HG03558 (cell line): ENCODE results near the gene GOLPH3.
"Not testable (repeated sequence)": the region's sequence is repeated elsewhere in the genome, so short reads cannot be mapped to it uniquely, and the experiment has no call there.

Source experiments
- ATAC-seq: cut with Tn5 transposase; IDR thresholded peaks from one replicate; pipeline ENCODE4 v1.9.1; 2021; ENCODE audit warnings: moderate number of reproducible peaks; ENCODE audit not compliant: unreplicated experiment; ENCODE audit errors: extremely low read depth

GOLPH3 gene

DNA sequence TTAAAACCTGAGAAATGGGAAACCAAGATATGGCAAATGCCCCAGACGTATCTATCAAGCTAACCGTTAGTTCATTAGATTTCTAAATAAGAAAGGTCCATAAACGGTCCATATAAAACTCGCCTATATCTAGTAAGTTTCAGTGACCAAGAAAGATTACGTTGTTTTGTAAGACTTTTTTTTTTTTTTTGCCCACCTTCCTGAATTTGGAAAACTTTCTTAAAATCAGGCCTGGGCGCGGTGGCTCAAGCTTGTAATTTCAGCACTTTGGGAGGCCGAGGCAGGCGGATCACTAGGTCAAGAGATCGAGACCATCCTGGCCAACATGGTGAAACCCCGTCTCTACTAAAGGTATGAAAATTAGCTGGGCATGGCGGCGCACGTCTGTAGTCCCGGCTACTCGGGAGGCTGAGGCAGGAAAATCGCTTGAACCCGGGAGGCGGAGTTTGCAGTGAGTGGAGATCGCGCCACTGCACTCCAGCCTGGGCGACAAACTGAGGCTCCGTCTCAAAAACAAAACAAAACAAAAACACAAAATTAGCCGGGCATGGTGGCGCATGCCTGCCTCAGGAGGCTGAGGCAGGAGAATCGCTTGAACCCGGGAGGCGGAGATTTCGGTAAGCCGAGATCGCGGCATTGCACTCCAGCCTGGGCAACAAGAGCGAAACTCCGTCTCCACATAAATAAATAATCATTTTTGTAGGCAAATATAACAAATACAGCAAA lies 1.8 kb downstream of the GOLPH3 start:
- ATAC-seq, result not testable (repeated sequence)

DNA sequence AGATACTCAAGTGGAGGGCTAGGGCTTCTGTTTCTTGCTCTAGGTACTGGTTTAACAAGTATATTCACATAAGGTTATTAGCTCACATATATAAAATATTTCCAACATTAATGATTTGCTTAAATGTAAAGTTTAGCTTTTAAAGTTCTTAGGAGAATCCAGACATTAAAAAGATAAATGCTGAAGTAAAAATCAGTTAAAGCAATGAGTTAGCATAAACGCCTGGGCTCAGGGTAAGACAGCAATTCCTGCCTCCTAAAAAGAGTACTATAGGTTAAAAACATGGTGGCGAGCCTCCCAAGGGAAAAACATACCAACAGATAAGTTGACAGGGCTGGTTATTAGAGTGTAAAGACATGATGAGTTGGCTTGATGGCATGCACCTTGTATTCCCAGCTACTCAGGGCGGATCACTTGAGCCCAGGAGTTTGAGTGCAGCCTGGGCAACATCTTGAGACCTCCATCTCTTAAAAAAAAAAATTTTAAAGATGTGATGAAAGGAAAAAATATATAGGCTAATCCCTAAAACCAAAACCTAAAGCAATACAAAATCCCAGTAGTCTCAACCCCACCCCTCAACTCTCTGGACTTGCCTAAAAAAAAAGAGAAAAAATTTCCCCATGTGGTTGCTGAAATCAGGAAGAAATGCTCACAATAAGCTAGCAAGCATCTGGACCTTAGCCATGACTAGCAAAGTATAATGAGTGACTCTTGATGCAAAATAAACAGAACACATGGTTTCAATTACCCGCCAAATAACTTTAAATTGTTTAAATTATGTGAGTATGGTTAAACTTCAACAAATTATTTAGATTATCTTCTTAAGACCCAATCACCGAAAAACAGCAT lies 3.6 kb downstream of the GOLPH3 start:
- no peak for ATAC-seq

DNA sequence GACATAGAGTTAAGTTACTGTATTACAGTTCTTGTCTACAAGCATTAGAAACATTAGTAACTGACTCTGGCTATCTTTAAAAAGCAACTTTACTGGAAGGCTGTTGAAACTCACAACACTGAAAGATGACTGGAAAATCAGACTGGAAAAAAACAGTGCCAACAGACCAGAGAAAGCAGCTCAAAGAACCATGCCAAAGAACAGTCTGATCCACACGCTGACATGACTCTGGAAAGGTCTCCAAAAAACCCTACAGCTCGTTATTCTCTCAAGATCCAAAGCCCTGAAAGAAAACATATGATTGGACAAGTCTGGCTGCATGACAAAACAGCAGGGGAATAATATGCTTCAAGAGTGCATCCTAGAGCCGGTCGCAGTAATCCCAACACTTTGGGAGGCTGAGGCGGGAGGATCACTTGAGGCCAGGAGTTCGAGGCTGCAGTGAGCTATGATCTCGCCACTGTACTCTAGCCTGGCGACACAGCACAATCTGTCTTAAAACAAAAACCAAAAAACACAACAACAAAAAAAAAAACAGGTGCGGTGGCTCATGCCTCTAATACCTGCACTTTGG lies 5.6 kb downstream of the GOLPH3 start:
- no peak for ATAC-seq

DNA sequence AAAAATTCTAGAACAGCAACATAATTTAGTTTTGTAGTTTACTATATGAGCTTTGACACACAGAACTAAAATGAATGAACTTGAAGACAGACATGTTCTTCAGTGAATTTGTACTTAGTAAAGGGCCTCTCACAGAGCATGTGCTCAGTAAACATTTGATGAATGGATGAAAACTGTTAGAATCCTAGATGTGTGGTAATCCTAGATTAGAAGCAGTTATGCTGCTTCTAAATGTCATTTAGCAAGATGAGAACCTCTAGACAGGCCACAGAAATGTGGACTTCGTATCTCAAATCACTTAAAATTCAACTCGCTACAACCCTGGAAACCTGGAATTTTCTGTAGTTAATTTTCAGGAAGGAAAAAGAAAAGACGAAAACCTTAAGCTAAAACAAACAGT lies 8.5 kb downstream of the GOLPH3 start:
- ATAC-seq, result no peak

DNA sequence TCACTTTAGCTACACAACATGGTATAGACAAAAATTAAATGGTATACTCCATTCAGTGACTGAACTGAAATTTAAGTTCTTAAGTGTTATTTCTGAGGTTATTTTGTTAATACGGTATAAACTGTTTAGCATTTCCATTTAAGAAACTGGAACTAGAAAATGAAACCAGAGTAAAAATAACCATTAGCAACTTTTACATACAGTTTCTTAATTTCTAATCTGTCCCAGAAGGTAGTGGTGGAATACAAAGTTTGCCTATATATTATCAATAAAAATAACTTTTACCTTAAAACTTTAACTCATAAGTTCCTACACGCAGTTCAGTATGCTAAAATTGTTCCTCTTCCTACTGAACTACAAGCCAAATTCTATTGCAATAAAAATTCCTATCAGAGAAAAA lies 10.3 kb downstream of the GOLPH3 start:
- no peak for ATAC-seq

DNA sequence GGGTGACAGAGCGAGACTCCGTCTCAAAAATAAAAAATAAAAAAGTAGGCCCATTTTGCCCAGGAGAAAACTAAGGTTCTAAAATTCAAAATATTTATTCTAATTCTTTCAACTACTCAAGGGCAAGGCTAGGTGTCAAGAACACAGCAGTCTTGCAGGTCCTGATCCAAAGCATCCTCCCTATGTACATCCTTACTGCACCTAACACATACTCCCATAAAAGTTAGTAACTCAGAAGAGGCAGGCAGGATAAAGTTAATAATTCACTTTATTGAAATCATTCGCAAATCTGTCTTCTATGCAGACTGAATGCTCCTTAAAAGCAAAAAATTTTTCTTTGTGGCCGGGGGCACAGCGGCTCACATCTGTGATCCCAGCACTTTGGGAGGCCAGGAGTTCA lies 11.1 kb downstream of the GOLPH3 start:
- no peak for ATAC-seq

DNA sequence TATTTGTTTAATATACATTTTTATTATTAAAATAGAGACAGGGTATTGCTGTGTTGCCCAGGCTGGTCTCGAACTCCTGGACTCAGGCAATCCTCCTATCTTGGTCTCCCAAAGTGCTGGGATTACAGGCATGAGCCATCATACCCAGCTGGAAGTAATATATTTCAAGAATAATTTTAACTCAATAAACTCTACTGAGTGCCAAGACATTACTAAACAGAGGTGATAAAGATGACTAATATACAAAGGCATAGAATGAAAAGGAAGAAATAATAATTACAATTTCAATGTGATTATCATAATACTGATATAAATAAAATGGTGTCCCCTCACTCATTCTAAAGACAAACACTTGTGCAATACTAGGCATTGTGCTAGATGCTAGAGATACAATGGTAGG lies 13.9 kb downstream of the GOLPH3 start:
- no peak for ATAC-seq

DNA sequence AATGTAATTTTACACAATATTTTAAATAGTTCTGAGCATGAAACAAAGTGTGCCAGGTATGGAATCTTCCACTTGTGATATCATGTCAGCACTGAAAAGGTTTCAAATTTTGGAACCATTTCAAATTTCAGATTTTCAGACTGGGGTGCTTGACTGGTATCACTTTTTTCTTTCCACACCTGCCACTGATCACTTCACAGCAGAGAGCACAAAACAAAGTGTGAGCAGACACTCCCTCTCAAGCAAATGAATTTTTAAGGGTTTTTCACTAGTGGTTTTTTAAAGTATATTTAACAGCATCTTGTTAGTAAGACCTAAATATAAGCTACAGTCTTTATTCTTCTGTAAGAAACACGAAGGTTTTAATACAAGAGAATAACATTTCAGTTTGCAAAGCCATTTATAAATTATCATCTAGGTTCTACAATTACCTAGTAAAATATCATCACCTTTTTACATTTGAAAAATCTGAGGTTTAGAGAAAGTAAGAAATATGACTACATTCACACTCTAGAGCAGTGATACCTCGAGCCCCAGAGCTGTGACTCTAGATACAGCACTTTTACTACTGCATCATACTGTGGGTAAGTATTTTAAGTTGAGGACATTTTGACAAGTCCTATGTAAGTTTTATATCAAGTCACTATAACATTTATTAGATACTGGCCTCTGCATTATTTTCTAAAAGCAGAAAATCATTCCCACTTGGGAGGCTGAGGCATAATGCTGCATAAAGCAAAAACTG lies 14.6 kb downstream of the GOLPH3 start:
- no peak for ATAC-seq

DNA sequence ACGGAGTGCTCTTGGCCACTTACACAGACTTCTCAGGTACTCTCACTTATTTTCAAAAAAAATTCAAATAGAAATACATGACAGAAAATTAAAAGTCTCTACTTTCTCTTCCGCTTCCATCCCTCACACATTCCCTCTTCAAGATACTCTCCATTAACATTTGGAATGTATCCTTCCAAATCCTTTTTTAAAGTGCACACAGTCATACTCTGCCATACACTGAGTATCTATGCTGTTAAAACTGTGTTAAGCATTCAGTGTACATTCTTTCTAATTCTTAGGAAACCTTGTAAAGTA lies 15.5 kb downstream of the GOLPH3 start:
- no peak for ATAC-seq

DNA sequence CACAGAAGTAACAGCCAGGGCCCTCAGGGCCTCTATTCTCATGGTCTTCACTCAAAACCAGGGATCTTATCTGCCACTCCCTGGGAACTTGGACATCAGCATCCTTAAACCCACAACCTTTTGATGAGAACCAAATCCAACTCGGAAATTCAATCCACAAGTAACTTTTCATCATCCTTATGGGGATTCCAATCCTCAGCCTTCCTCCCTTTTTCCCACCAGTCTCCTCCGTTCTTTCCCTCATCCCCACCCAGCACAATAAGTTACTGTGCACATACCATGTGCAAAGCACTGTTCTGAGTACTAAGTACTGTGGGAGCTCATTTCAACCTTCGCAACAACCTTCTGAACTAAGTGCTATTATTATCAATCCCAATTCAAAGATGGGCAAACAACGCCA lies 17.0 kb downstream of the GOLPH3 start:
- ATAC-seq, result no peak

DNA sequence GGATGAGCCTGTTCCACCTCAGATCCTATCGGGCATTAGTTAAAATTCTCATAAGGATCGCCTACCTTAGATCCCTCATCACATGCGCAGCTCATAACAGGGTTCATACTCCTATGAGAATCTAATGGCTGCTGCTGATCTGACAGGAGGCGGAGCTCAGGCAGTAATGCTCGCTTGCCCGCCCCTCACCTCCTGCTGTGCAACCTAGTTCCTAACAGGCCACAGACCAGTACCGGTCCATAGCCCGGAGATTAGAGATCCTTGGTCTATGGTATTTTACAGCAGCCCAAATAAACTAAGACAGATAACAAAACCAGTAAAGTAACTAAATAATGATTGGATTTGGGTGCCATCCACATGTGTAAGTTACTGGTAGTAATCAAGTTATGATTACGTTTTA lies 17.5 kb downstream of the GOLPH3 start:
- ATAC-seq, result no peak

DNA sequence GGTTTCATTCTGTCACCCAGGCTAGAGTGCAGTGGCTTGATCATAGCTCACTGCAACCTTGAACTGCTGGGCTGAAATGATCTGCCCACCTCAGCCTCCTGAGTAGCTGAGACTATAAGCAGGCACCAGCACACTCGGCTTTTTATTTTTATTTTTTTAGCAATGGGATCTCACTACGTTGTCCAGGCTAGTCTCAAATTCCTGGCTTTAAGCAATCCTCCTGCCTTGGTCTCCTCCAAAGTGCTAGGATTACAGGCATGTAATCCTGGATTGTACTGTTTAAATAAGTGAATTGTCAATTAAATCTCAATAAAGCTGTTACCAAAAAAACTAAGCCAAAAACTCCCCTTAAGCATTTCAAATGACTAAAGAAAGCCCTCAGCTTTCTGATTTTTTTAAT lies 18.9 kb downstream of the GOLPH3 start:
- no peak for ATAC-seq

DNA sequence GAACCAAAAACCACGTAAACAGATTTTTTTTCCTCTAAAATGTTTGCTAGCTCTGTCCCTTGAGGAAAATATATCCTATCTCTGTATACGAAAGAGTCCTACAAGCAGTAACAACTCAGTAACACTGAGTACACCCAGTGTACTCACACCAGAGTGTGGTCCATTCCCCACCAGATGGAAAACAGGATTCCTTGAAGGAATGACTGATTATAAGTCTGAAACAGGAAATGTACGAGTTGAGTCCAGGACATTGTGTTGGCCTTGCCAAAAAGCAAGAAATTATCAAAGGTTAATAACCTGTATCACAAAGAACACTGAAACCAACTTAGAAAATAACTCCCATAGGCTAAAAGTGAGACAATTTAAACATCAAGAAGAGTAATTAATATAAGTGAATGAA lies 20.4 kb downstream of the GOLPH3 start:
- no peak for ATAC-seq

DNA sequence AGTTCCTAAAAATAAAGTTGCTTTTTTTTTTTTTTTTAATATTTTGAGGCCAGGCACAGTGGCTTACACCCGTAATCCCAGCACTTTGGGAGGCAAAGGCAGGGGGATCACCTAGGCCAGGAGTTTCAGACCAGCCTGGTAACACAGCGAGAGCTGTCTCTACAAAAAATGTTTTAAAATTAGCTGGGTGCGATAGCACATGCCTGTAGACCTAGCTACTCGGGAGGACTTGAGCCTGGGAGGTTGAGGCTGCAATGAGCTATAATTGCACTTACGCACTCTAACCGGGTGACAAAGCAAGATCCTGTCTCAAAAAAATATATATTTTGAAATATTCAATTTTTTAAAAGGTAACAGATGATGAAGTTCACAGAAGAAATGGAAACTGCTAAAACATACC lies 22.9 kb downstream of the GOLPH3 start:
- ATAC-seq, result no peak

DNA sequence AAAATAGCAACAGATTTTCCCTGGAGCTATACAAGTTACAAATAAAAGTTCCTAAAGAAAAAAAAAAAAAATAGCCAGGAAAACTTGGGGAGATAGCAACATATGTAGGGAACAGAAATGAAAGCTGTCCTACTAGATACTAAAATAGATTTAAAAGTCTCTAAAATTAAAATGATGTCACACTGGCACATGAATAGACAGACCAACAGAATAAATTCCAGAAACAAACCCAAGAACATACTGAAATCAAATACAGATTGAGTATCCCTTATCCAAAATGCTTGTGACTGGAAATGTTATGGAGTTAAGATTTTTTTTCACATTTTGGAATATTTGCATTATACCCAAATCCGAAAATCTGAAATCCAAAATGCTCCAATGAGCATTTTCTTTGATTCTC lies 23.8 kb downstream of the GOLPH3 start:
- ATAC-seq, result no peak

DNA sequence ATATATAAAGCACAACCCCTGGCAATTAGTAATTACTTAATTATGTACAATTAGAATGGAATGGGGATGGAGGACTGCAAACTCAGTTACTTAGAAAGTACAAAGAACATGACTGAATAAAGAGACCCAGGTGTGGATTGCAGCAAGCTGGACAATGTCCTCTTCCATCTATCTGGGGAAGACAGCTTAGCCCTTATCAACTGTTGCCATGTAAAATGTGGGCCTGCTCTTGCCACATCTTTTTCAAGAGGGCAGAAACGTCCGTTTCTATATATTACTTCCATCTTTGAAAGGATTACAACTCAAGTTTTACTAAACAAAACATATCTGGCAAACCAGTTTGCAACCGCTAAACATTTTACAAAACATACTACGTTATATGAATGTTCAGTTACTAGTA lies 26.2 kb downstream of the GOLPH3 start:
- ATAC-seq, result no peak

DNA sequence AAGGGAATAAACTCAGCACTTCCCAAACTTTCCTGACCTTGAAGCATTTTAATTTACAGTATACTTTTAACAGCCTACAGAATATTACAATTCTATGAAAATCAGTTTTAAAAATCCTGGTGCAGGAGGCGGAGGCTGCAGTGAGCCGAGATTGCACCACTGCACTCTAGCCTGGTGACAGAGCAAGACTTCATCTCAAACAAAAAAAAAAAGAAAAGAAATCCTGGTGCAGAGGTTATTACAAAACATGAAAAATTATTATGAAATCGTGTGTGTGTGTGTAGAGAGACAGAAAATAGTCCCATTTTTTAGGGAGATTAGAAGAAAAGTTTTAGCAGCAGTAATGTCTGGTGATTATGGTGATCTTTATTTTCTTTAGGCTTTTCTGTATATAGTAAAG lies 26.9 kb downstream of the GOLPH3 start:
- ATAC-seq, result no peak

DNA sequence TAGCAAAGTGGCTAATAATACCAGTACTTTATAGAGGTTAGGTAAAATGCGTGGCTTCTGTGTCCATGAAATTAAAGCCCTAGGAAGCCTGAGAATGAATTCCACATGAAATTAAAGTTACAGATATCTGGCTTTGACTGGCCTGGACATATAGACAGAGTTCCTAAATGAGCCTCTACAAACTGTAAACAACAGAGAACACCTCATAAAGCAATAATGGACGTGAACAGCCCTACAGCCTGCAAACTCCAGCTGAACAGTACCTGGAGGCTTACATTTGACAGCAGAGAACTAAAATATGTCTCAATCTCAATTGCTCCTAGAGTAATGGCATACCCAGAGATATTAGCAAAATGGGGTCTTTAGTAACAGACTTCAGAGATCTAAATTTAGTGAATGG lies 28.7 kb downstream of the GOLPH3 start:
- ATAC-seq, result no peak

DNA sequence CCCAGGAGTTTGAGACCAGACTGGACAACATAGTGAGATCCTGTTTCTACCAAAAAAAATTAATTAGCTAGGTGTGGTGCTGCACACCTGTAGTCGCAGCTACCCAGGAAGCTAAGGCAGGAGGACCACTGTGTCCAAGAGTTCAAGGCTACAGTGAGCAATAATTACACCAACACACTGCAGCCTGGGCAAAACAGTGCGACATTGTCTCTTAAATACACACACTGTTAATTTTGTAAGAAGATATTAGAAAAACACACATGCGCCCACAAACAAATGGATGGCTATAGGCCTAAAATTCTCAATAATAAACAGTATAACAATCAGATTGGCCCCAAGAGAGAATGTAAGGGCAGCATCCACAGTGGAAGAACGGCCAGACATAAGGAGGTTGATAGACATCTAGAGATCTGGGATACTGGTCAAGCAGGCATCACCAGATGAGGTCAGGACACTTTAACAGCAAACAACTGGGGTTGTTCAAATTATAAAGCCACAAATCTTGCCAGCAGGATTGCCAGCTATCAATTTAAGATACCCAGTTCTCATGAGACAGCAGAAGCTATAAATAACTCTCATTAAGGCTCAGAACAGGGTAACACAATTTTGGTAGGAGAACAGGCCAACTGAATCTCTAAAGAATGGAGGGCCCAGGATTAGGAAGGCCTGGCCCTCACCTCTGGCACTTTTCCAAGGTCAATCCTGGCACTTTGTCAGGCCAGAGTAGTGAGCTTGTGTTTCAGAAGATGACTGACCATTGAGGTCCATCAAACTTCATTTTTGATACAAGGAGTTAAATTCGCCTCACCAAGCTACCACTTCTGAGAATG lies 29.5 kb downstream of the GOLPH3 start:
- no peak for ATAC-seq
